ENCODE results near the gene AGBL1.

DNA sequence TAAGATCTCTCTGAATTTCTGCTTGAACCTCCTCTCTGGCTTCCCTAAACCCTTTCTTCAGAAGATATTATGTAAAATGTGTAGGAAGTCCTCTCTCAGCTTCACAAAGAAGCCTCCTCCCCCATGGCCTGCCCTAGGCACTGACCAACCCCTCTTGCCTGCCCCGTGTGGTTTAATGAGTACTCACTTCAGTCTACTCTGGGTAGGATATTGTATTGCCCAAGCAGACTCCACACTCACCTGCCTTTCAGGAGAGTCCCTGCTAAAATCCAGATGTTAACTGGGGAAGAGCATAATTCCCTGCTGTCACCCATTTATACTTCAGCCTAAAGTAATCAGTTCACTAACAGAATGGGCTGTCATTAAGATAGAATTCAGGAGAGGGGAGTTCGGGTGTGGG, 2.6 kb upstream of the AGBL1 start:
- TF ChIP-seq, protein P1, sequence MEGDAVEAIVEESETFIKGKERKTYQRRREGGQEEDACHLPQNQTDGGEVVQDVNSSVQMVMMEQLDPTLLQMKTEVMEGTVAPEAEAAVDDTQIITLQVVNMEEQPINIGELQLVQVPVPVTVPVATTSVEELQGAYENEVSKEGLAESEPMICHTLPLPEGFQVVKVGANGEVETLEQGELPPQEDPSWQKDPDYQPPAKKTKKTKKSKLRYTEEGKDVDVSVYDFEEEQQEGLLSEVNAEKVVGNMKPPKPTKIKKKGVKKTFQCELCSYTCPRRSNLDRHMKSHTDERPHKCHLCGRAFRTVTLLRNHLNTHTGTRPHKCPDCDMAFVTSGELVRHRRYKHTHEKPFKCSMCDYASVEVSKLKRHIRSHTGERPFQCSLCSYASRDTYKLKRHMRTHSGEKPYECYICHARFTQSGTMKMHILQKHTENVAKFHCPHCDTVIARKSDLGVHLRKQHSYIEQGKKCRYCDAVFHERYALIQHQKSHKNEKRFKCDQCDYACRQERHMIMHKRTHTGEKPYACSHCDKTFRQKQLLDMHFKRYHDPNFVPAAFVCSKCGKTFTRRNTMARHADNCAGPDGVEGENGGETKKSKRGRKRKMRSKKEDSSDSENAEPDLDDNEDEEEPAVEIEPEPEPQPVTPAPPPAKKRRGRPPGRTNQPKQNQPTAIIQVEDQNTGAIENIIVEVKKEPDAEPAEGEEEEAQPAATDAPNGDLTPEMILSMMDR (conservative IDR thresholded peaks at IDR 0.05; ENCODE audit: low read depth in 2 of 2) = no peak
- TF ChIP-seq POLR2AphosphoS5 (IDR thresholded peaks at IDR 0.05; ENCODE audit: low read depth) (no peak), EZH2phosphoT487 (IDR thresholded peaks at IDR 0.05; ENCODE audit: unreplicated experiment) (no peak), NANOG (IDR thresholded peaks at IDR 0.05; ENCODE audit: borderline replicate concordance) (no peak), EZH2 (IDR thresholded peaks at IDR 0.05; ENCODE audit: low read depth, unreplicated experiment) (no peak), CREB1 (CRISPR knock-in tag; IDR thresholded peaks at IDR 0.05; ENCODE audit: low read depth) (no peak), STAT1 (IDR thresholded peaks at IDR 0.05; ENCODE audit: unreplicated experiment) (no peak), ZNF331 (CRISPR knock-in tag; IDR thresholded peaks at IDR 0.05; ENCODE audit: low read depth) (no peak), JUNB (IDR thresholded peaks at IDR 0.05; ENCODE audit: unreplicated experiment) (no peak)
- TF ChIP-seq, protein P2, sequence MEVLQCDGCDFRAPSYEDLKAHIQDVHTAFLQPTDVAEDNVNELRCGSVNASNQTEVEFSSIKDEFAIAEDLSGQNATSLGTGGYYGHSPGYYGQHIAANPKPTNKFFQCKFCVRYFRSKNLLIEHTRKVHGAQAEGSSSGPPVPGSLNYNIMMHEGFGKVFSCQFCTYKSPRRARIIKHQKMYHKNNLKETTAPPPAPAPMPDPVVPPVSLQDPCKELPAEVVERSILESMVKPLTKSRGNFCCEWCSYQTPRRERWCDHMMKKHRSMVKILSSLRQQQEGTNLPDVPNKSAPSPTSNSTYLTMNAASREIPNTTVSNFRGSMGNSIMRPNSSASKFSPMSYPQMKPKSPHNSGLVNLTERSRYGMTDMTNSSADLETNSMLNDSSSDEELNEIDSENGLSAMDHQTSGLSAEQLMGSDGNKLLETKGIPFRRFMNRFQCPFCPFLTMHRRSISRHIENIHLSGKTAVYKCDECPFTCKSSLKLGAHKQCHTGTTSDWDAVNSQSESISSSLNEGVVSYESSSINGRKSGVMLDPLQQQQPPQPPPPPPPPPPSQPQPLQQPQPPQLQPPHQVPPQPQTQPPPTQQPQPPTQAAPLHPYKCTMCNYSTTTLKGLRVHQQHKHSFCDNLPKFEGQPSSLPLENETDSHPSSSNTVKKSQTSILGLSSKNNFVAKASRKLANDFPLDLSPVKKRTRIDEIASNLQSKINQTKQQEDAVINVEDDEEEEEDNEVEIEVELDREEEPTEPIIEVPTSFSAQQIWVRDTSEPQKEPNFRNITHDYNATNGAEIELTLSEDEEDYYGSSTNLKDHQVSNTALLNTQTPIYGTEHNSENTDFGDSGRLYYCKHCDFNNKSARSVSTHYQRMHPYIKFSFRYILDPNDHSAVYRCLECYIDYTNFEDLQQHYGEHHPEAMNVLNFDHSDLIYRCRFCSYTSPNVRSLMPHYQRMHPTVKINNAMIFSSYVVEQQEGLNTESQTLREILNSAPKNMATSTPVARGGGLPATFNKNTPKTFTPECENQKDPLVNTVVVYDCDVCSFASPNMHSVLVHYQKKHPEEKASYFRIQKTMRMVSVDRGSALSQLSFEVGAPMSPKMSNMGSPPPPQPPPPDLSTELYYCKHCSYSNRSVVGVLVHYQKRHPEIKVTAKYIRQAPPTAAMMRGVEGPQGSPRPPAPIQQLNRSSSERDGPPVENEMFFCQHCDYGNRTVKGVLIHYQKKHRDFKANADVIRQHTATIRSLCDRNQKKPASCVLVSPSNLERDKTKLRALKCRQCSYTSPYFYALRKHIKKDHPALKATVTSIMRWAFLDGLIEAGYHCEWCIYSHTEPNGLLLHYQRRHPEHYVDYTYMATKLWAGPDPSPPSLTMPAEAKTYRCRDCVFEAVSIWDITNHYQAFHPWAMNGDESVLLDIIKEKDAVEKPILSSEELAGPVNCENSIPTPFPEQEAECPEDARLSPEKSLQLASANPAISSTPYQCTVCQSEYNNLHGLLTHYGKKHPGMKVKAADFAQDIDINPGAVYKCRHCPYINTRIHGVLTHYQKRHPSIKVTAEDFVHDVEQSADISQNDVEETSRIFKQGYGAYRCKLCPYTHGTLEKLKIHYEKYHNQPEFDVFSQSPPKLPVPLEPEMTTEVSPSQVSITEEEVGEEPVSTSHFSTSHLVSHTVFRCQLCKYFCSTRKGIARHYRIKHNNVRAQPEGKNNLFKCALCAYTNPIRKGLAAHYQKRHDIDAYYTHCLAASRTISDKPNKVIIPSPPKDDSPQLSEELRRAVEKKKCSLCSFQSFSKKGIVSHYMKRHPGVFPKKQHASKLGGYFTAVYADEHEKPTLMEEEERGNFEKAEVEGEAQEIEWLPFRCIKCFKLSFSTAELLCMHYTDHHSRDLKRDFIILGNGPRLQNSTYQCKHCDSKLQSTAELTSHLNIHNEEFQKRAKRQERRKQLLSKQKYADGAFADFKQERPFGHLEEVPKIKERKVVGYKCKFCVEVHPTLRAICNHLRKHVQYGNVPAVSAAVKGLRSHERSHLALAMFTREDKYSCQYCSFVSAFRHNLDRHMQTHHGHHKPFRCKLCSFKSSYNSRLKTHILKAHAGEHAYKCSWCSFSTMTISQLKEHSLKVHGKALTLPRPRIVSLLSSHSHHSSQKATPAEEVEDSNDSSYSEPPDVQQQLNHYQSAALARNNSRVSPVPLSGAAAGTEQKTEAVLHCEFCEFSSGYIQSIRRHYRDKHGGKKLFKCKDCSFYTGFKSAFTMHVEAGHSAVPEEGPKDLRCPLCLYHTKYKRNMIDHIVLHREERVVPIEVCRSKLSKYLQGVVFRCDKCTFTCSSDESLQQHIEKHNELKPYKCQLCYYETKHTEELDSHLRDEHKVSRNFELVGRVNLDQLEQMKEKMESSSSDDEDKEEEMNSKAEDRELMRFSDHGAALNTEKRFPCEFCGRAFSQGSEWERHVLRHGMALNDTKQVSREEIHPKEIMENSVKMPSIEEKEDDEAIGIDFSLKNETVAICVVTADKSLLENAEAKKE (CRISPR knock-in tag; IDR thresholded peaks at IDR 0.05) = no peak
- TF ChIP-seq, protein P3, sequence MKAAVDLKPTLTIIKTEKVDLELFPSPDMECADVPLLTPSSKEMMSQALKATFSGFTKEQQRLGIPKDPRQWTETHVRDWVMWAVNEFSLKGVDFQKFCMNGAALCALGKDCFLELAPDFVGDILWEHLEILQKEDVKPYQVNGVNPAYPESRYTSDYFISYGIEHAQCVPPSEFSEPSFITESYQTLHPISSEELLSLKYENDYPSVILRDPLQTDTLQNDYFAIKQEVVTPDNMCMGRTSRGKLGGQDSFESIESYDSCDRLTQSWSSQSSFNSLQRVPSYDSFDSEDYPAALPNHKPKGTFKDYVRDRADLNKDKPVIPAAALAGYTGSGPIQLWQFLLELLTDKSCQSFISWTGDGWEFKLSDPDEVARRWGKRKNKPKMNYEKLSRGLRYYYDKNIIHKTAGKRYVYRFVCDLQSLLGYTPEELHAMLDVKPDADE (IDR thresholded peaks at IDR 0.05) = no peak

Data from GM23338 (cell line).